Measurements from ENCODE around the gene FKBP15. TPM values are rescaled to one million over a fixed set of nuclear protein-coding genes. Genes with fewer than 3 reads are reported as not detected.
"Not testable (repeated sequence)": the region's sequence is repeated elsewhere in the genome, so short reads cannot be mapped to it uniquely, and the experiment has no call there.

FKBP15 gene
- total RNA-seq, 4 donors from 2014 or later, result 13.3 to 17.5 (median 14.5) TPM

GRCh38 chr9:113238202-113238858 lies 17.3 kb upstream of the FKBP15 start:
- Histone ChIP-seq H3K36me3 (no peaks in the 10 kb centered on the region), H3K9me3 (no peaks in the 10 kb centered on the region), H3K27me3 (no peaks in the 10 kb centered on the region), H3K27ac (no peak overlapping the region), H3K4me3 (no peak overlapping the region), H3K4me1 (peaks cover 0 to 13% of the 10 kb centered on the region in 2 donors)
- no peak for DNase-seq
- ATAC-seq, result no peak
- TF ChIP-seq CTCF (IDR thresholded peaks at IDR 0.05 in 4 of 5, conservative IDR thresholded peaks at IDR 0.05 in 1 of 5) (no peak), POLR2A (IDR thresholded peaks at IDR 0.05) (no peak)
- intact Hi-C loops (cut with DNase I; ENCODE audit: low total_unique reads) (no loop called here), in situ Hi-C loops (cut with MboI; ENCODE audit: low sequenced_read_pairs in 4 of 4) (no loop called here)

GRCh38 chr9:113237026-113237425 lies 15.9 kb upstream of the FKBP15 start:
- Histone ChIP-seq H3K4me1 (peaks cover 0 to 13% of the 10 kb centered on the region in 2 donors), H3K9me3 (no peaks in the 10 kb centered on the region), H3K27ac (no peak overlapping the region), H3K27me3 (no peaks in the 10 kb centered on the region), H3K36me3 (no peaks in the 10 kb centered on the region), H3K4me3 (no peak overlapping the region)
- TF ChIP-seq POLR2A (IDR thresholded peaks at IDR 0.05), result no peak
- TF ChIP-seq CTCF (IDR thresholded peaks at IDR 0.05 in 4 of 5, conservative IDR thresholded peaks at IDR 0.05 in 1 of 5), result no peak
- ATAC-seq (no peak), DNase-seq (no peak)
- intact Hi-C loops (cut with DNase I; ENCODE audit: low total_unique reads) (no loop called here), in situ Hi-C loops (cut with MboI; ENCODE audit: low sequenced_read_pairs in 4 of 4) (no loop called here)

- DNase-seq; ATAC-seq; H3K27ac ChIP-seq; intact Hi-C loops (cut with DNase I; ENCODE audit: low total_unique reads); H3K36me3 ChIP-seq; H3K9me3 ChIP-seq; H3K4me3 ChIP-seq; in situ Hi-C loops (cut with MboI; ENCODE audit: low sequenced_read_pairs in 4 of 4); H3K27me3 ChIP-seq: not testable (repeated sequence)
- H3K4me1 ChIP-seq, result peaks cover 0 to 13% of the 10 kb centered on the region in 2 donors
These were observed 14.7 kb upstream of the FKBP15 start for GRCh38 chr9:113235701-113236255.

- Histone ChIP-seq H3K4me3 (no peak overlapping the region), H3K36me3 (no peaks in the 10 kb centered on the region), H3K27me3 (no peaks in the 10 kb centered on the region), H3K27ac (no peak overlapping the region), H3K4me1 (peaks cover 0 to 3% of the 10 kb centered on the region in 2 donors), H3K9me3 (no peaks in the 10 kb centered on the region)
- in situ Hi-C loops (cut with MboI; ENCODE audit: low sequenced_read_pairs in 4 of 4) (no loop called here), intact Hi-C loops (cut with DNase I; ENCODE audit: low total_unique reads) (no loop called here)
- ATAC-seq, result no peak
- no peak for DNase-seq
- TF ChIP-seq POLR2A (IDR thresholded peaks at IDR 0.05) (no peak), CTCF (IDR thresholded peaks at IDR 0.05 in 4 of 5, conservative IDR thresholded peaks at IDR 0.05 in 1 of 5) (no peak)
These were observed 10.6 kb upstream of the FKBP15 start for GRCh38 chr9:113231701-113232100.

- DNase-seq (no peak), ATAC-seq (no peak)
- intact Hi-C loops (cut with DNase I; ENCODE audit: low total_unique reads) (loop anchor here (10.0 kb wide), 1 partner anchor 173 kb away; the partner anchor contains the start of gene ZFP37), in situ Hi-C loops (cut with MboI; ENCODE audit: low sequenced_read_pairs in 4 of 4) (no loop called here)
- H3K36me3 ChIP-seq, result no peaks in the 10 kb centered on the region
- H3K4me3 ChIP-seq, result no peak overlapping the region
- no peaks in the 10 kb centered on the region for H3K27me3 ChIP-seq
- no peaks in the 10 kb centered on the region for H3K9me3 ChIP-seq
- TF ChIP-seq CTCF (IDR thresholded peaks at IDR 0.05 in 4 of 5, conservative IDR thresholded peaks at IDR 0.05 in 1 of 5) (no peak), POLR2A (IDR thresholded peaks at IDR 0.05) (no peak)
- H3K27ac ChIP-seq, result no peak overlapping the region
- H3K4me1 ChIP-seq, result peaks cover 0 to under 1% of the 10 kb centered on the region in 2 donors
These were observed 7.1 kb upstream of the FKBP15 start for GRCh38 chr9:113228130-113228665.
